NB4 (cell line): Measurements from ENCODE around the gene MPPED1.

Source experiments
- MYC ChIP-seq: IDR thresholded peaks from 2 replicates; pipeline ENCODE4 v1.6.1; 2011; ENCODE audit warnings: low read depth, low read length
- POLR2A ChIP-seq: IDR thresholded peaks from 2 replicates; pipeline ENCODE4 v1.6.1; 2011; ENCODE audit warnings: mild to moderate bottlenecking; ENCODE audit not compliant: insufficient read length; ENCODE audit errors: extremely low read depth
- TF ChIP-seq, protein P1 (sequence below): IDR thresholded peaks from 2 replicates; pipeline ENCODE4 v1.6.1; 2011; ENCODE audit warnings: low read depth, low read length
- TF ChIP-seq, protein P2 (sequence below): IDR thresholded peaks from one replicate; pipeline ENCODE4 v1.5.1; 2012; ENCODE audit warnings: low read depth, low read length

DNA sequence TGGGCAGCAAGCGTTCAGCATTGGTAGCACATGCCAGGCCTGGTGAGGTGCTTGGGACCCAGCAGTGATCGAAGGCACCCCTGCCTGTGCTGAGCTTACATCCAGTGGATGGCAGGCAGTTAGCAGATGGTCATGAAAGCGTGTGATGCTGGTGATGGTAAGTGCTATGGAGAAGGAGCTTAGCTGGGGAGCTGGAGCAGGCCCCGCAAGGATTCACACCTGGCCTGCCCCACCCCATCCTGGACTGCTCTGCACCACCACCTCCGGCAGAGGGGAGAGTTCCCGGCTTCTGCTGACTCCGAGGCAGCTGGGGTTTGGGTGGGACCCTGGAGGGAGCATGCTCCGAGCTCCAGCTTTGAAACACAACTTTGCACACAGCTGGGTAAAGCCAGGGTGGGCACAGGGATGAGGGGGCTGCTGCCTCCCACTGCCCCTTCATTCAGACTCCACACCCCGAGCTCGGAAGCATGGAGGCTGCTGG lies 16.2 kb downstream of the MPPED1 start:
- TF ChIP-seq, protein P1, sequence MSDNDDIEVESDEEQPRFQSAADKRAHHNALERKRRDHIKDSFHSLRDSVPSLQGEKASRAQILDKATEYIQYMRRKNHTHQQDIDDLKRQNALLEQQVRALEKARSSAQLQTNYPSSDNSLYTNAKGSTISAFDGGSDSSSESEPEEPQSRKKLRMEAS = no peak
- TF ChIP-seq POLR2A = no peak
- TF ChIP-seq, protein P2, sequence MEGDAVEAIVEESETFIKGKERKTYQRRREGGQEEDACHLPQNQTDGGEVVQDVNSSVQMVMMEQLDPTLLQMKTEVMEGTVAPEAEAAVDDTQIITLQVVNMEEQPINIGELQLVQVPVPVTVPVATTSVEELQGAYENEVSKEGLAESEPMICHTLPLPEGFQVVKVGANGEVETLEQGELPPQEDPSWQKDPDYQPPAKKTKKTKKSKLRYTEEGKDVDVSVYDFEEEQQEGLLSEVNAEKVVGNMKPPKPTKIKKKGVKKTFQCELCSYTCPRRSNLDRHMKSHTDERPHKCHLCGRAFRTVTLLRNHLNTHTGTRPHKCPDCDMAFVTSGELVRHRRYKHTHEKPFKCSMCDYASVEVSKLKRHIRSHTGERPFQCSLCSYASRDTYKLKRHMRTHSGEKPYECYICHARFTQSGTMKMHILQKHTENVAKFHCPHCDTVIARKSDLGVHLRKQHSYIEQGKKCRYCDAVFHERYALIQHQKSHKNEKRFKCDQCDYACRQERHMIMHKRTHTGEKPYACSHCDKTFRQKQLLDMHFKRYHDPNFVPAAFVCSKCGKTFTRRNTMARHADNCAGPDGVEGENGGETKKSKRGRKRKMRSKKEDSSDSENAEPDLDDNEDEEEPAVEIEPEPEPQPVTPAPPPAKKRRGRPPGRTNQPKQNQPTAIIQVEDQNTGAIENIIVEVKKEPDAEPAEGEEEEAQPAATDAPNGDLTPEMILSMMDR = no peak
- no peak for TF ChIP-seq MYC
